ENCODE data around the gene COG1.

Gene COG1

DNA sequence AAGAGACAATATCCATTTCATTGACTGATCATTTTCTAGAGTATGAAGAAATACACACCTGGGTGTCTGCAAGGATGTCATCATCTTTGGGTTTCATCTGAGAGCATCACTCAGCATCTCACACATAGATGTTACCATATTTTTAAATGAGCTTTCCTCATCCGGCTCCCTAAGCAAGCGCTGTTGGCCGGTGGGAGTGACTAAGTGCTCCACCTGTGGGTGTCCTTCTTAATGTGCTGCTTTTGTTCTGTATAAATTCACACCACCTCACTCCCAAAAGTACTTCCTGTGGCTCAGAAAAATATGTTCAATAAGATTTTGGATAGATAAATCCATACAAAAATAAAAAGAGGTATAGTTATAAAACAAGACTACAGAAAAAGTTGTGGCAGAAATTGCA lies 20.6 kb upstream of the COG1 start:
- DNase-seq (ENCODE audit: low read depth, low spot score) = no peak

DNA sequence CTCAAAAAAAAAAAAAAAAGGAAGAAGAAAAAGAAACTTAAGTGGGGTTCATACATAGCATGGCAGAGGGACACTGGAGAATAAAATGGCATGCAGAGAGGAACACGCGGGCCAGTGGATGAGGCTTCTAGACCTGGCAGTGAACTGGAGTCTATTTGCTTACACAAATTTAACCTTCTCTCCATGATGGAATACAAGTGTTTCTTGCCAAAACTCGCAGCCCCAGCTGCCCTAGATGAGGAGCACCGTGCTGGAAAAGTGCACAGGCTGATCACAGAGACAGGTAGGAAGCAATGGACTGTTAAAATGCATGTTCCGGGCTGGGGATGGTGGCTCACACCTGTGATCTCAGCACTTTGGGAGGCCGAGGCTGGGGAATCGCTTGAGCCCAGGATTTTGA lies 18.7 kb upstream of the COG1 start:
- DNase-seq (ENCODE audit: low read depth, low spot score) = no peak

DNA sequence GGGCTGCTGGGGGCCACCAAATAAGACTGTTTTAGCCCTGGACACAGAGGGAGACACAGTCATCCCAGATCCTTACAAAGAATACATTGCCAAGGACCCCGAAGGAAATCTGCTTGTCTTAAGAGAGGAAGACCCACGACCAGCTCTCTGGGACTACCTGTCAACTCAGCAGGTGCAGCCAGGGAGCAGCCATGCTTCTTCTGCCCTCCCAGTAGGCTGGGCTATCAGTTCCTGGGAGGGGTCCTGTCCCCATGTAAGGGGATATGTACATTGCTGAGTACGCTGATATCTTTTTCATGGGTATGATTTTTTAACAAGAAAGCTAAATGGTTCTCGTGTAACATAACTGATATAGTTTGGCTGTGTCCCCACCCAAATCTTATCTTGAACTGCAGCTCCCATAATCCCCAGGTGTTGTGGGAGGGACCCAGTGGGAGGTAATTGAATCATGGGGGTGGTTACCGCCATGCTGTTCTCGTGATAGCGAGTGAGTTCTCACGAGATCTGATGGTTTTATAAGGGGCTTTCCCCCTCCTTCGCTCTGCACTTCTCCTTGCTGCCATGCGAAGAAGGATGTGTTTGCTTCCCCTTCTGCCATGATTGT lies 16.8 kb upstream of the COG1 start:
- no peak for DNase-seq (ENCODE audit: low read depth, low spot score)

DNA sequence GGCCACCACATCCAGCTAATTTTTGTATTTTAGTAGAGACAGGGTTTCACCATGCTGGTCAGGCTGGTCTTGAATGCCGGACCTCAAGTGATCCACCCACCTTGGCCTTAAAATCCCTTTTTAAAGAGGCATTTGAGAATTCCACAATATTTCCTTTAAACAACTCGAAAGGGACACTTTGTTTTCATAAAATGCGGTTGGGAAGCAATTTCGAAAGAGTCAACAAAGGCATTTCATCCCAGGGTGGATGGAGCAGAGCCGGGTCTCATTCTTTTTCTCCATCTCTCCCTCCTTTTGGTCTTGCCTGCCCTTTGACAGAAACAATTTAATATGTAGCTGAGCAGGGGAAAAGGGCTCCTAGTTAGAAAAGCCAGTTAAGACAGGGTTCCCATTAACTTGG lies 13.5 kb upstream of the COG1 start:
- no peak for DNase-seq (ENCODE audit: low read depth, low spot score)

DNA sequence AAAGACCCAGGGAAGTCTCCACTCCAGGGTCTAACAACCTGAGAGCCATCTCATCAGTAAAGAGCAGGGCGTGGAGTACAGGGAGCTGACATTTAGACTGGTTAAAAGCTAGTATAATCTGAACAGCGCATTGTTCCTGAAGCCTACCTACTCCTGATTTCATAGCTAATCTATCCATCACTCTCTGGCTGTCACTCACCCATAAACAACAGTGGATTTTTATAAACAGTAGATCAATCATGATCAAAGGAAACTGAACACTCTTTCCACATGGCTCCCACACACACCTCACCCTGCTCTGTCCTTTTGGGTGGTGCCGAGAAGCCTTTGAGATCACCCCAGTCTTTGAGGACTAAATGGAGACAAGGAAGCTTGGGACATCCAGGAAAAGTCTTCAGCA lies 13.0 kb upstream of the COG1 start:
- DNase-seq (ENCODE audit: low read depth, low spot score) = no peak

DNA sequence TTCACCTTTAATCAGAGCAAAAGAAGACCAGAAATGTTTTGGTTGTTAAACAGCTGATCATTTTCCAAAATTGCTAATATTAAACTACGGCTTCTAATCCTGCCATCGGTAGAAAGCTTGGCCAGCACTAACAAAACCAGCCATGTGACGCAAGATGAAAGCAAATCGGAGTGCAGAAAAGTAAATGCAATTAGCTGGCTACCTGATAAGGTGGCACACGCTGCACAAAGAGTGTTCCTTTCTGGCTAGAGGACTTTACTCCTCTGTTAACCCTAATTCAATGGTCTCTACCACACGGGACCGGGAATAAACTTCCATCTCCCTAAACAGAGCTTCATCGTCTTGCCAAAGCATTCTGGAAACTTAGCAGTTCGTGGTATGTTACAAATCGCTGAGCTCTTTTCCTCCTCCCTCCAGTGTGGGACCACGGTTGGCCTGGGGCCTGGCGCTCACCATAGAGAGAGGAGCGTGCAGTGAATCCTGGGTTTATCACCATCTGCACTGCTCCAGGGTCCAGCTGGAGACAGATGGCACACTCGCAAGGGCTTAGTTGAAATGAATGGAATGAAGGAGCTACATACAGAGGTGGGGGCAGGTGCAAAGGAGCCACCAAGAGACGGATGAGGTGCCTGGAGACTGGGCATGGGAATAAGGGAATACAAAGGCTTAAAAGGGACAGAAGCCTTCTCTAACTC lies 10.1 kb upstream of the COG1 start:
- peak; percentile 12 for DNase-seq (ENCODE audit: low read depth, low spot score)

DNA sequence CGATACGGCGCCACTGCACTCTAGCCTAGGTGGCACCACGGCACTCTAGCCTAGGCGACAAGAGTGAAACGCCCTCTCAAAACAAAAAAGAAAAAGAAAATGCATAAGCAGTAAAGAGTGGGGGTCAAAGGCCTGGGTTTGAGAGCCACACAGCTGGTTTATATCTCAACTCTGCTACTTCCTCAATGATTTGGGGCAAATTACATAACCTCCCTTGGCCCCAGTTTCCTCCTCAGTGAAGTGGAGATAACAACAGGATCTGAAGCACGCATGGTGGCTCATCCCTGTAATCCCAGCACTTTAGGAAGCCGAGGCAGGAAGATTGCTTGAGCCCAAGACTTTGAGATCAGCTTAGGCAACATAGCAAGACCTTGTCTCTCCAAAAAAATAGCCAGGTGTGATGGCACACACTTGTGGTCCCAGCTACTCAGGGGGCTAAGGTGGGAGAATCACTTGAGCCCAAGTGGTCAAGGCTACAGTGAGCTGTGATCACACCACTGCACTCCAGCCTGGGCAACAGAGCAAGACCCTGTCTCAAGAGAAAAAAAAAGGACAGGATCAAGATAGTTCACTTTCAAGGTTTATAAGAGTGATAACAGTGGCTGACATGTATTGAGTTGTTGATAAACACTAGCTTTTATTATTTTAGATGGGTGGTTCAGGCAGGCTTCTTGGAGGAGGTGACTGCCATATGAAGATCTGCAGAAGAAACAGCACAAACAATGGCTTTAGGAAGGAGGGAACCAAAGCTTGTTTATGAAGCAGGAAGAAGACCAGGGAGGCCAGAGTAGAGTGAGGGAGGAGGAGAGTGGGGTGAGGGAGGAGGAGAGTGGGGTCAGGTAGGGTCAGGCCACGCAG lies 8.5 kb upstream of the COG1 start:
- DNase-seq (ENCODE audit: low read depth, low spot score) = no peak

DNA sequence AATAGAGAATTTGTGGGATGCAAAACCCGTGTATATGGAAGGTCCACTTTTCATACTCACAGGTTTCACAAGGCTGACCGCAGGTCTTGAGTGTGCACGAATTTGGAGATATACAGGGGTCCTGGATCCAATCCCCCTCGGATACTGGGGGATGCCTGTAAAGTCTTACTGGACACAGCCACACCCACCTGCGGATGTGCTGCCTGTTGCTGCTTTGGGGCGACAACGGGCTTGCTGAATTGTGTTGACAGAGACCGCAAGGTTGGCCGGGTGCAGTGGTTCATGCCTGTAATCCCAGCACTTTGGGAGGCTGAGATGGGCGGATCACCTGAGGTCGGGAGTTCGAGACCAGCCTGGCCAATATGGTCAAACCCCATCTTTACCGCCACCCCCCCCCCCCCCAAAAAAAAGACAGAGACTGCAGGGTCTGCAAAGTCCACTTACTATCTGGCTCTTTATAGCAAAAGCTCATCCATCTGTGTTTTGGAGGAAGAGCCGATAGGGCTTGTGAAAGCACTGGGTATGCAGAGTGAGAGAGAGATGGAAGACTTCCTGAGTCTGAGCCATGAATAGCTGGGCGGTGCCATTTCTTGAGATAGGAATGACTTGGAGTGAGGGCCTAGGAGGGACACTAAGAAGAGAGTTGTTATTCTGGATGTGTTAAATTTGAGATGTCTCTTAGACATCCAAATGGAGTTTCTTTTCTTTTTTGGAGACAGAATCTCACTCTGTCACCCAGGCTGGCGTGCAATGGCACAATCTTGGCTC lies 6.4 kb upstream of the COG1 start:
- DNase-seq (ENCODE audit: low read depth, low spot score) = no peak

DNA sequence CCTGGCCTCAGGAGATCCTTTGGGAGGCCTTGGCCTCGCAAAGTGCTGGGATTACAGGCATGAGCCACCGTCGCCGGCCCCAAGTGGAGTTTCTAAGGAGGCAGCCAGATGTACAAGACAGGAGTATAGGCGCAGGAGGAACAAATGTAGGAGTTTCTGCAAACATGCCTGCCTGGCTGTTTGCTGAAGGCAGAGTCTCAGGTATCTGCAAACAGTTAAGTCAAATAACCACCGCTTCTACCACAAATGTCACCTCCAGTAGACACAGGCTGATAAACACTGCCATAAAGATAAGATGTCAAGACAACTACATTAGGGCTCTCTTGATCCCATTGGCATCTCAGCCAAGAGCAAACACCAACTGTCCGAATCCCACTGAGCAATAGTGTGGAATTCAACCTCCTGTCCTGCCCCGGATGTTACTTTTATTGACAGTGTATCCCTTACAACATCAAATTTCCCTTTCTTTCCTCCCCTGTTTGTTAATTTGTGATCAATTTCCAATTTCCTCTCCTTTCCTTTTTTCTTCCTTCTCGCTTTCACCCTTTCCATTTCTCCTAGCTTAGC lies 5.6 kb upstream of the COG1 start:
- no peak for DNase-seq (ENCODE audit: low read depth, low spot score)

DNA sequence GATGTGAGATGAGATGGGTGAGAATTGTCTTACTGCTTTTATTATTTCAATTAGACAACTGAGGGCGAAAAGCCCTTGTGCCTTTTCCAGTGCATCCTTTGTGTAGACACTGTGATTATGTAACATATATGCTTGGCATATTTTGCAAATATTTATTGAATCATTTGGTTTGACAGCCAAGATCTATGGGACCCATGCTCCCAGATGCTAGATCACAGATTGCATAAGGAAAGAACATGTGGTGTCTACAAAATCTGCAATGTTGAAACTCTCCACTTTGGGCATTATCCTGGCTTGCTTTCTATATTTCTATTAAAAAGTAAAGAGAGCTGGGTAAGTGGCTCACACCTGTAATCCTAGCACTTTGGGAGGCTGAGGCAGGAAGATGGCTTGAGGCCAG lies 4.8 kb upstream of the COG1 start:
- no peak for DNase-seq (ENCODE audit: low read depth, low spot score)

DNA sequence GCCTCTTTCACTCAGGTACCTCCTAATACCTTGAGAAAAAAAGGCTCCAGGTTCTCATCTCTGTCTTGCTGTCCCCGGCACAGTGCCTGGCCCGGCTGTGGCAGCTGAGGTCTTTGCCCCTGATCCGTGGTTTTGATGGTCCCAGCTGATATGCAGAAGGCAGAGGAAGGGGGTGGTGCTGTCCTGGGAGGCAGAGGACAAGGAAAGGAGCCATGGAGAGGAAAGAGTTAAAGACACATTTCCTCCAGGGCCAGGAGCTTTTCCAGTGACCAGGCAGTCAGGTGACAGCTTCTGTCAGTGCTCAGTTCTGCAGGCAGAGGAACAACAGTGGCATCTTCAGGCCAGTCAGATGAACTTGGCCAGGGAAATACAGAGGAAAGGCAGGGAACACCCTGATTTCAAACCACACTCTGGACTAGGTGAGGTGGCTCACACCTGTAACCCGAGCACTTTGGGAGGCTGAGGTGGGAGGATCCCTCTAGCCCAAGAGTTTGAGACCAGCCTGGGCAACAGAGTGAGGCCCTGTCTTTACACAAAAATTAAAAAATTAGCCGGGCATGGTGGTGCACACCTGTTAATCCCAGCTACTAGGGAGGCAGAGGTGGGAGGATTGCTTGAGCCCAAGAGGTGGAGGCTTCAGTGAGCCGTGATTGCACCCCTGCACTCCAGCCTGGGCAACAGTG lies 3.3 kb upstream of the COG1 start:
- DNase-seq (ENCODE audit: low read depth, low spot score) = peak; percentile 63

DNA sequence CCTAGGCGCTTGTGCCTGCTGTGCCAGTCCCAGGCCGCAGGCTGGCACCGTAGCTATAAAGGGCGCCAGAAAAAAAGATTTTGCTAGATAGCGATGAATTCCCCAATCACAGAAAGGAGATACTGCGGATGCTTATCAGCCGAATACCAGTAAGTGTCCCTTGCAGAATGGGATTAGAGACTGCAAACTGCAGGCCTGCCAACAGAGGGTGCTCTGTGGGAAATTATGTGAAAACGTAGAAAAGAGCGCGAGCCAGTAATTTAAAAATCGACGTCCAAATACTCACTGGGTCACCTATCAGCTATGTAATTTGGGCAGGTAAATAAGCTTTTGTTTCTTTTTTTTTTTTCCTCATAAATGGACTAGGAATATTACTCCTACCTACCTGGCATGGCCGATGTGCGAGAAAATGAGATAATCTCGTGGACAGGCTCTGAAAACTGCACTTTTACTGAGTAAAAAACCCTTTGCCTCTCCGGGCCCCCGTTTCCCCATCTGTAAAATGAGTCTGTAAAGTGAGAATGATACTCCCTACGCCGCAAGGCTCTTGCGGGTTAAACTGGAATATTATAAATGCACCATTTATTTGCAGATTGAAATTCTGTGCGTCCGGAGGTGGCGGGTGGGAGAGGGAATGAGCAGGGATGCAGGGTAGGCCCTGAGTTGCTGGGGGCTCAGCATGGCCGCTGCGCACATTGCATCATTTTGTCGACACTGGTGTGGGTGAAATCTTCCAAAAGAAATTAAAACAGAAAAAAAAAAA lies 1.2 kb upstream of the COG1 start:
- peak; percentile 77 for DNase-seq (ENCODE audit: low read depth, low spot score)

DNA sequence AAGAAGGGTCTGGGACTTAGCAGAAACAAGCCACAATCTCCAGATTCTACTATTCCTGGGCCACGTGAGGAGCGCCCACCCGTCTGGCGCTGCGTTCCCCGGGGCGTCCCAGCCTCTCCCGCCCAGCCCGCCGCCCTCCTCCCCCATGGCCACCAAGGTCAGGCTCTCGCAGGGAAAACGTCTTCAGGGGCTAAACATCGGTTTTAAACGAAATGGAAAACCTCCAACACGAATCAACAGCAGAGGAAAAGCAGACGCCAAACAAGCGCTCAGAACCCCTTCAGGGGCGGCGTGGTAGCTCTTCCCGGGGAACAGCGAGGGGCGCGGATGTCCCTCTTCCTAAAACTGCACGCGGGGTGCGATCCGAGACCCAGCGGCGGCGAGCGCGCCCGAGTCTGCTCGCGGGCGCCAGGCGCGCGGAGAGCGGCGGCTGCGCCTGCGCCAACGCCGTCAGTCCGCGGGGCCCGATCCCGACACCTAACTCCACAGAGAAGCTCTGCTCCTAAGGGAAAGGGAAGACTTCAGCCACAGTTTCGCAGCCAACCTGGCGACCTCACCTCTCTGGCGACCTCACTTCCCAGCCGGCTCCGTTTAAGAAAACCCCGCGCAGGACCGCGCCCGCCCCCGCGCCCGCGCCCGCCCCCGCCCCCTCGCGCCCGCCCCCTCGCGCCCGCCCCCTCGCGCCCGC lies 505 bp upstream of the COG1 start:
- peak; percentile 85 for DNase-seq (ENCODE audit: low read depth, low spot score)

DNA sequence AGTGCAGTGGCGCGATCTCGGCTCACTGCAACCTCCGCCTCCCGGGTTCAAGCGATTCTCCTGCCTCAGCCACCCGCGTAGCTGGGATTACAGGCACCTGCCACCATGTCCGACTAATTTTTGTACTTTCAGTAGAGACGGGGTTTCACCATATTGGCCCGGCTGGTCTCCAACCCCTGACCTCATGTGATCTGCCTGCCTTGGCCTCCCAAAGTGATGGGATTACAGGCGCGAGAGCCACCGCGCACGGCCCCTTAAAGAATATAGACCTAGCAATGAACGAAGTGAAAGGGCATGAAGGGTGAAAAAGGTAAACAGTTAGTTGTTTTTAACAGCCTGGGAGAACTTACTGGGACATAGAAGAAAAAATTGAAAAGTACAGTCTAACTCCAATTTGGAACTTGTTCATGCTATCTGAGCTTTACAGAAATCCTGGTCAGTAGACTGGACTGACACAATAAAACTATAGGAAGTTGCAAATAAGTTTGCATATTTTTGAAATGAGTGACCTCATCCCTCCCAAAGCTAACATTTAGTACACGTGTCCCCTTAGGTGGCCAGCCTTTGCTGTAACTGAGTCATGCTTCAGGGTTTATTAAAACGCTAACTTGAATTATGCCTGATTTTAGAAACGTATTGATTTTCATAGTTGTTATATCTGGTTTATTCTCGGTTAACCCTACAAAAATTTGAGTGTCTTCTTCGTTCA lies 1.8 kb downstream of the COG1 start:
- peak; percentile 19 for DNase-seq (ENCODE audit: low read depth, low spot score)

DNA sequence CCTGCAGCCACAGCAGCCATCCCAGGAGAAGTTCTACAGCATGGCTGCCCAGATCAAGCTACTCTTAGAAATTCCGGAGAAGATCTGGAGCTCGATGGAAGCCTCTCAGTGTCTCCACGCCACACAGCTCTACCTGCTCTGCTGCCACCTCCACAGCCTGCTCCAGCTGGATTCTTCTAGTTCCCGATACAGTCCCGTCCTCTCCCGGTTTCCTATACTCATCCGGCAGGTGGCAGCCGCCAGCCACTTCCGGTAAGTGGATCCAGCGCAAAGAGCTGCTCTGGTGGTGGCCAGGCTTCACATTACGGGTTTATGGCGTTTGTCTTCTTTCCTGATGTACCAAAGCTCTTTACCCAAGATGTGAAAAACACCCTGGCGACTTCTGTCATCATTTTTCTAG lies 3.6 kb downstream of the COG1 start:
- DNase-seq (ENCODE audit: low read depth, low spot score) = peak; percentile 35

DNA sequence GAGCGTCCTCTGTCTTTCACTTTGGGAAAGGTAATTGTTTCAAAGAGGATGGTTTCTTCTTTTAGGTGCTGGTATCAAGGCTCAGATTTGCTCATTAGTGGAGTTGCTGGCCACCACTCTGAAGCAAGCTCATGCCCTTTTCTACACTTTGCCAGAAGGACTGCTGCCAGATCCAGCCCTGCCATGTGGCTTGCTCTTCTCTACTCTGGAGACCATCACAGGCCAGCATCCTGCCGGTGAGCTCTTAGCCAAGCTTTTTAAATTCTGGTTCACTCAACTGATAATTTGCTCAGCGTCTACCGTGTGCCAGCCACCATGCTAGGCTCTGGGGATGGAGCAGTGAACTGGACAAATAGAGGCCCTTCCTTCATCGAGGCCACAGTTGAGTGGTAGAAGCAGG lies 4.3 kb downstream of the COG1 start:
- DNase-seq (ENCODE audit: low read depth, low spot score) = no peak

DNA sequence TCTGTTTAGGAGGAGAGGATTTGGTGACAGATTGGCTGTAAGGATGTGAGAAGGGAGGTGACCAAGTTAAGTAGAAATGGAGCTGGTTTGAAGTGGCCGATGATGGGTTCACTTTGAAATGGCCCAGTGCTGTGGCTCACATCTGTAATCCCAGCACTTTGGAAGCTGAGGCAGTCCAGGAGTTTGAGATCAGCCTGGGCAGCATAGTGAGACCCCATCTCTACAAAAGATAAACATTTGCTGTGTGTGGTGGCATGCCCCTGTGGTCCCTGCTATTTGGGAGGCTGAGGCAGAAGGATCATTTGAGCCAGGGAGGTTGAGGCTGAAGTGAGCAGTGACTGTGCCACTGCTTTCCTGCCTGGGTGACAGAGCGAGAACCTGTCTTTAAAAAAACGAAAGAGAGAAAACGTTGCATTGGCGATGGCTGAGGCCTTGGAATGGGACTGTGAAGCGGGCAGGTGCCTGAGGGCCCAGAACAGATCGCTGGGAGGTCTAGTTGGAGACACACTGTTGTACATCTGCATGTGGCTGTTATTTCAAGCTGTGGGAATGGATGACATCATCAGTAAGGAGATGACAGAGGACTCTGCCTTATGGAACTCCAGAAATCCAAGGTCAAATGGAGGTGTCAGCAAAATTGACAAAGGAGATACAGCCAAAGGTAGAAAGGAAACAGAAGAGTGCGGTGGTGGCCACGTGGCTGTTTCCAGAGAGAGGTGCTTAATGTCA lies 5.5 kb downstream of the COG1 start:
- no peak for DNase-seq (ENCODE audit: low read depth, low spot score)

DNA sequence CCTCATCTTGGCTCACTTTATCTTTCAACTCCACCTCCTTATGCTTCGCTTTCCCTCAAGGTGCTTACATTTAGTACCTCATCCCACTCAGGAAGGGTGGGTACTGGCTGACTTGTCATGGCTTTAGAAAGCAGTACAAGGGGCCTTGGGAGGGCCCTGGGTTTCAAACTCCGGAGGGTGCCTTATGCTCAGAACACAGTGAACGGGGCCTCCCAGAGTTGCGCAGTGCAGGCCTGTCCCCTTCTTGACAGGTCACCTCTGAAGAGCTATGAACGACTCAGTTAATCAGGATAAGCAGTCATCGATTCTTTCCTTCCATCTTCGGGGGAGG lies 6.0 kb downstream of the COG1 start:
- no peak for DNase-seq (ENCODE audit: low read depth, low spot score)

All from astrocyte of the hippocampus (primary cell).